A673 (cell line): Measurements from ENCODE around the gene OR4D2.

ENCODE experiments used
- EZH2 ChIP-seq: fragments of 200-600 bp; sonication (generic); IDR thresholded peaks from 2 replicates; pipeline ENCODE4 v1.6.1; 2017; ENCODE audit warnings: borderline replicate concordance, low read depth, mild to moderate bottlenecking, mixed read lengths, antibody characterized with exemption, low read length; ENCODE audit not compliant: poor library complexity, severe bottlenecking
- TF ChIP-seq, protein P1 (sequence below): fragments of 300-800, 200-600 bp; sonication (generic); conservative IDR thresholded peaks from 2 replicates; pipeline ENCODE4 v1.5.1; 2017; ENCODE audit warnings: low read depth, mild to moderate bottlenecking, antibody characterized with exemption, low read length, moderate library complexity, mixed read lengths

DNA sequence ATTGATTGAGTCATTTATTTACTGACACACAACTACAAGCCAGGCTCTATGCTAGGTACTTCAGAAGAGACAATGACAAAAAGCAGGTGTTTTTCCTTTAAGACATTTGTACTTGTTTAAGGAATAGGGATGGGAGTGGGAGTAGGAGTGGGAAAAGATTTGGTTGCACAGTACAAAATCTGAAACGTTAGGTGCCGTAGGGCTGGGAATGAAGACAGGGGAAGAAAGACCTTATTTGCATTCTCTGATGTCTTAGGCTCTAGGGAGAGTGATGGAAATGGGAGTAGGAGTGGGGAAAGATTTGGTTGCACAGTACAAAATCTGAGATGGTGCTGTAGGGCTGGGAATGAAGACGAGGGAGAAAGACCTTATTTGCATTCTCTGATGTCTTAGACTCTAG, 47.3 kb upstream of the OR4D2 start:
- TF ChIP-seq, protein P1, sequence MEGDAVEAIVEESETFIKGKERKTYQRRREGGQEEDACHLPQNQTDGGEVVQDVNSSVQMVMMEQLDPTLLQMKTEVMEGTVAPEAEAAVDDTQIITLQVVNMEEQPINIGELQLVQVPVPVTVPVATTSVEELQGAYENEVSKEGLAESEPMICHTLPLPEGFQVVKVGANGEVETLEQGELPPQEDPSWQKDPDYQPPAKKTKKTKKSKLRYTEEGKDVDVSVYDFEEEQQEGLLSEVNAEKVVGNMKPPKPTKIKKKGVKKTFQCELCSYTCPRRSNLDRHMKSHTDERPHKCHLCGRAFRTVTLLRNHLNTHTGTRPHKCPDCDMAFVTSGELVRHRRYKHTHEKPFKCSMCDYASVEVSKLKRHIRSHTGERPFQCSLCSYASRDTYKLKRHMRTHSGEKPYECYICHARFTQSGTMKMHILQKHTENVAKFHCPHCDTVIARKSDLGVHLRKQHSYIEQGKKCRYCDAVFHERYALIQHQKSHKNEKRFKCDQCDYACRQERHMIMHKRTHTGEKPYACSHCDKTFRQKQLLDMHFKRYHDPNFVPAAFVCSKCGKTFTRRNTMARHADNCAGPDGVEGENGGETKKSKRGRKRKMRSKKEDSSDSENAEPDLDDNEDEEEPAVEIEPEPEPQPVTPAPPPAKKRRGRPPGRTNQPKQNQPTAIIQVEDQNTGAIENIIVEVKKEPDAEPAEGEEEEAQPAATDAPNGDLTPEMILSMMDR, result no peak
- TF ChIP-seq EZH2, result no peak
